GM10266 (cell line): ENCODE data around the gene SERF1B.
"Not testable (repeated sequence)": the region's sequence is repeated elsewhere in the genome, so short reads cannot be mapped to it uniquely, and the experiment has no call there.

ENCODE experiments used
- DNase-seq: peaks from one replicate; pipeline ENCODE4 v3.0.0; 2012; ENCODE audit errors: extremely low spot score

SERF1B gene

GRCh38 chr5:70025106-70025844, at the start of gene SERF1B:
Gene SERF1B, plus strand, starts transcription at chr5:70025251. Its CDS starts 201 bp downstream, at chr5:70025452.
- DNase-seq, result not testable (repeated sequence)

GRCh38 chr5:69991713-69992112, 33.3 kb upstream of the SERF1B start:
- not testable (repeated sequence) for DNase-seq

- not testable (repeated sequence) for DNase-seq
Observed at GRCh38 chr5:69995535-69995934, 29.5 kb upstream of the SERF1B start.

GRCh38 chr5:70020660-70021059, 4.4 kb upstream of the SERF1B start:
- not testable (repeated sequence) for DNase-seq

- DNase-seq, result not testable (repeated sequence)
Observed at GRCh38 chr5:70025845-70026145, 744 bp downstream of the SERF1B start.

GRCh38 chr5:70031204-70031603, 6.2 kb downstream of the SERF1B start:
- not testable (repeated sequence) for DNase-seq

GRCh38 chr5:70041411-70041810, 16.4 kb downstream of the SERF1B start:
- not testable (repeated sequence) for DNase-seq

- not testable (repeated sequence) for DNase-seq
Observed at GRCh38 chr5:70049790-70050142, 24.7 kb downstream of the SERF1B start.

- not testable (repeated sequence) for DNase-seq
Observed at GRCh38 chr5:70056289-70056942, 31.4 kb downstream of the SERF1B start.

- not testable (repeated sequence) for DNase-seq
Observed at GRCh38 chr5:70057140-70057539, 32.1 kb downstream of the SERF1B start.

- DNase-seq, result not testable (repeated sequence)
Observed at GRCh38 chr5:70077632-70078031, 52.6 kb downstream of the SERF1B start.

GRCh38 chr5:70088907-70089464, 63.9 kb downstream of the SERF1B start:
- DNase-seq, result not testable (repeated sequence)

GRCh38 chr5:70091776-70092175, 66.7 kb downstream of the SERF1B start:
- not testable (repeated sequence) for DNase-seq
